WTC11 (cell line): ENCODE measurements around the gene RBP5. TPM values are rescaled to one million over a fixed set of nuclear protein-coding genes. Genes with fewer than 3 reads are reported as not detected.

ENCODE experiments used
- ATAC-seq: fragments of 200-7000 bp; cut with Tn5 transposase; 2 replicates; pipeline ENCODE4 v1.10.0; 2021; ENCODE audit warnings: mild to moderate bottlenecking, moderate library complexity
- CTCF ChIA-PET: fragments of 300-600 bp; sonication (Branson Sonifier 250); formaldehyde crosslinking; loops from one replicate; lab custom pipeline; 2021; ENCODE audit warnings: antibody characterized with exemption; lab: Charles Lee
- POLR2A ChIA-PET: fragments of 350-600 bp; sonication (Branson Sonifier 250); formaldehyde crosslinking; loops from one replicate; lab custom pipeline; 2021; ENCODE audit warnings: antibody characterized with exemption; lab: Charles Lee
- DNase-seq: peaks from one replicate; pipeline ENCODE4 v3.0.0; 2021; ENCODE audit warnings: low spot score
- H3K27ac Mint-ChIP-seq: 2 replicates; pipeline ENCODE4 v1.8.0; 2021; ENCODE audit warnings: mixed read lengths
- H3K27me3 Mint-ChIP-seq: 2 replicates; pipeline ENCODE4 v1.8.0; 2021; ENCODE audit warnings: low read depth, mild to moderate bottlenecking, moderate library complexity, mixed read lengths
- H3K36me3 Mint-ChIP-seq: 2 replicates; pipeline ENCODE4 v1.8.0; 2021; ENCODE audit warnings: mixed read lengths
- H3K4me1 Mint-ChIP-seq: 2 replicates; pipeline ENCODE4 v1.8.0; 2022; ENCODE audit warnings: mixed read lengths
- H3K4me3 Mint-ChIP-seq: 2 replicates; pipeline ENCODE4 v1.8.0; 2021; ENCODE audit warnings: mild to moderate bottlenecking, moderate library complexity, mixed read lengths
- H3K9me3 Mint-ChIP-seq: 2 replicates; pipeline ENCODE4 v1.8.0; 2021; ENCODE audit warnings: mixed read lengths
- CBFB ChIP-seq: sonication (generic); formaldehyde crosslinking; IDR thresholded peaks from 2 replicates; pipeline ENCODE4 v1.8.1; 2022; ENCODE audit warnings: mild to moderate bottlenecking, low read depth, missing genetic modification reagents
- FOXJ3 ChIP-seq: sonication (generic); formaldehyde crosslinking; IDR thresholded peaks from 2 replicates; pipeline ENCODE4 v1.9.0; 2021; ENCODE audit warnings: missing genetic modification reagents, mild to moderate bottlenecking, borderline replicate concordance
- FOXK1 ChIP-seq: sonication (generic); formaldehyde crosslinking; IDR thresholded peaks from 2 replicates; pipeline ENCODE4 v1.8.0; 2022; ENCODE audit warnings: mild to moderate bottlenecking, moderate library complexity, missing genetic modification reagents
- JAZF1 ChIP-seq: fragments of 250-450 bp; sonication (Bioruptor Pico); IDR thresholded peaks from 2 replicates; pipeline ENCODE4 v1.9.0; 2021; ENCODE audit warnings: moderate library complexity, mild to moderate bottlenecking, inconsistent platforms
- KAT7 ChIP-seq: sonication (generic); formaldehyde crosslinking; IDR thresholded peaks from 2 replicates; pipeline ENCODE4 v1.8.1; 2023; ENCODE audit warnings: missing genetic modification reagents, mild to moderate bottlenecking, borderline replicate concordance
- NR2C2 ChIP-seq: sonication (generic); formaldehyde crosslinking; IDR thresholded peaks from 2 replicates; pipeline ENCODE4 v1.8.0; 2022; ENCODE audit warnings: mild to moderate bottlenecking, missing genetic modification reagents
- SMAD4 ChIP-seq: sonication (generic); formaldehyde crosslinking; IDR thresholded peaks from 2 replicates; pipeline ENCODE4 v1.8.0; 2022; ENCODE audit warnings: mild to moderate bottlenecking, missing genetic modification reagents
- ZNF138 ChIP-seq: sonication (generic); formaldehyde crosslinking; conservative IDR thresholded peaks from 2 replicates; pipeline ENCODE4 v1.8.1; 2022; ENCODE audit warnings: mild to moderate bottlenecking, moderate library complexity, missing genetic modification reagents
- ZNF263 ChIP-seq: sonication (generic); formaldehyde crosslinking; IDR thresholded peaks from 2 replicates; pipeline ENCODE4 v1.8.1; 2022; ENCODE audit warnings: low read depth, mild to moderate bottlenecking, moderate library complexity, missing genetic modification reagents
- ZNF396 ChIP-seq: fragments of 250-450 bp; sonication (Bioruptor Pico); IDR thresholded peaks from 2 replicates; pipeline ENCODE4 v1.8.0; 2021; ENCODE audit warnings: mild to moderate bottlenecking, moderate library complexity, borderline replicate concordance
- ZNF416 ChIP-seq: fragments of 250-450 bp; sonication (Bioruptor Pico); IDR thresholded peaks from 2 replicates; pipeline ENCODE4 v1.9.0; 2021; ENCODE audit warnings: mild to moderate bottlenecking, inconsistent platforms
- ZNF671 ChIP-seq: fragments of 250-450 bp; sonication (Bioruptor Pico); IDR thresholded peaks from 2 replicates; pipeline ENCODE4 v1.8.0; 2021; ENCODE audit warnings: mild to moderate bottlenecking
- total RNA-seq: library from RNA; stranded (reverse); gene quantifications from 3 replicates; pipeline ENCODE4 v1.2.3, GENCODE V29; 2021
- TF ChIP-seq, protein P1 (sequence below): sonication (generic); formaldehyde crosslinking; IDR thresholded peaks from 2 replicates; pipeline ENCODE4 v1.8.1; 2022; ENCODE audit warnings: low read depth, mild to moderate bottlenecking, moderate library complexity, missing genetic modification reagents, borderline replicate concordance
- TF ChIP-seq, protein P2 (sequence below): sonication (generic); formaldehyde crosslinking; IDR thresholded peaks from 2 replicates; pipeline ENCODE4 v1.8.0; 2022; ENCODE audit warnings: missing genetic modification reagents
- TF ChIP-seq, protein P3 (sequence below): sonication (generic); formaldehyde crosslinking; conservative IDR thresholded peaks from 2 replicates; pipeline ENCODE4 v1.8.1; 2022; ENCODE audit warnings: mild to moderate bottlenecking, missing genetic modification reagents
- TF ChIP-seq, protein P4 (sequence below): sonication (generic); formaldehyde crosslinking; IDR thresholded peaks from 2 replicates; pipeline ENCODE4 v1.8.1; 2023; ENCODE audit warnings: mild to moderate bottlenecking, missing genetic modification reagents
- TF ChIP-seq, protein P5 (sequence below): sonication (generic); formaldehyde crosslinking; IDR thresholded peaks from 2 replicates; pipeline ENCODE4 v1.8.0; 2022; ENCODE audit warnings: mild to moderate bottlenecking, missing genetic modification reagents
- TF ChIP-seq, protein P6 (sequence below): sonication (generic); formaldehyde crosslinking; IDR thresholded peaks from 2 replicates; pipeline ENCODE4 v1.8.1; 2022; ENCODE audit warnings: low read depth, missing genetic modification reagents, borderline replicate concordance
- TF ChIP-seq, protein P7 (sequence below): sonication (generic); formaldehyde crosslinking; IDR thresholded peaks from 2 replicates; pipeline ENCODE4 v1.8.0; 2022; ENCODE audit warnings: mild to moderate bottlenecking, missing genetic modification reagents
- TF ChIP-seq, protein P8 (sequence below): sonication (generic); formaldehyde crosslinking; IDR thresholded peaks from 2 replicates; pipeline ENCODE4 v1.8.1; 2023; ENCODE audit warnings: mild to moderate bottlenecking, missing genetic modification reagents, borderline replicate concordance

RBP5 gene
- total RNA-seq, 1 experiment from 2014 or later: 4.1 TPM

DNA sequence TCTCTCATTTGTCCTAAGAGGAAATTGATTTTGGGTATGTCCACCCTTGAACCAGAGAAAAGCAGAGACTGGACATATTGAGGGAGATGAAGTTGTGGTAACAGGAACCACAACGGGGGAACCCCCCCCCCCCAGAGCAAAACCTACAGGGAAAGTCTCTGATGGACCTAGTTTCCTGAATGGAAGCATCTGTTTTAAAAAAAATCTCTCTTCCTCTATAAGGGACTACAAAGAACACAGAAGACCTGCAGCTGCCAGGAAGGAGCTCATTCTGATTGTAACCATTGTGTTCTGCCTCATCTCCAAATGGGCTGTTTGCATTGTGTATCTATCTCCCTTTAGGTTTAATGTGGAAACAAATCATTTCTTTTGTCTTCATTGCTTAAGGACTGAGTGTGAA, 54.7 kb downstream of the RBP5 start:
- ATAC-seq: no peak
- POLR2A ChIA-PET: no interaction called here
- H3K27ac Mint-ChIP-seq: no peak overlapping the region
- CTCF ChIA-PET: interaction anchor here (0.6 to 1.5 kb wide), 5 partner anchors 13 to 71 kb away, joined by 3 to 4 read pairs (median 3); no protein-coding TSS in a partner anchor
- no peaks in the 10 kb centered on the region for H3K9me3 Mint-ChIP-seq
- DNase-seq: no peak
- no peaks in the 10 kb centered on the region for H3K4me1 Mint-ChIP-seq
- H3K27me3 Mint-ChIP-seq: peaks cover 7% of the 10 kb centered on the region; the same call in 1 of the 2 replicates
- no peaks in the 10 kb centered on the region for H3K36me3 Mint-ChIP-seq
- no peak overlapping the region for H3K4me3 Mint-ChIP-seq
- TF ChIP-seq, protein P1, sequence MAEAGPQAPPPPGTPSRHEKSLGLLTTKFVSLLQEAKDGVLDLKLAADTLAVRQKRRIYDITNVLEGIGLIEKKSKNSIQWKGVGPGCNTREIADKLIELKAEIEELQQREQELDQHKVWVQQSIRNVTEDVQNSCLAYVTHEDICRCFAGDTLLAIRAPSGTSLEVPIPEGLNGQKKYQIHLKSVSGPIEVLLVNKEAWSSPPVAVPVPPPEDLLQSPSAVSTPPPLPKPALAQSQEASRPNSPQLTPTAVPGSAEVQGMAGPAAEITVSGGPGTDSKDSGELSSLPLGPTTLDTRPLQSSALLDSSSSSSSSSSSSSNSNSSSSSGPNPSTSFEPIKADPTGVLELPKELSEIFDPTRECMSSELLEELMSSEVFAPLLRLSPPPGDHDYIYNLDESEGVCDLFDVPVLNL (CRISPR knock-in tag): no peak
- no peak for TF ChIP-seq KAT7 (CRISPR knock-in tag)
- TF ChIP-seq NR2C2 (CRISPR knock-in tag): no peak
- no peak for TF ChIP-seq JAZF1 (CRISPR knock-in tag)
- no peak for TF ChIP-seq FOXK1
- TF ChIP-seq, protein P2, sequence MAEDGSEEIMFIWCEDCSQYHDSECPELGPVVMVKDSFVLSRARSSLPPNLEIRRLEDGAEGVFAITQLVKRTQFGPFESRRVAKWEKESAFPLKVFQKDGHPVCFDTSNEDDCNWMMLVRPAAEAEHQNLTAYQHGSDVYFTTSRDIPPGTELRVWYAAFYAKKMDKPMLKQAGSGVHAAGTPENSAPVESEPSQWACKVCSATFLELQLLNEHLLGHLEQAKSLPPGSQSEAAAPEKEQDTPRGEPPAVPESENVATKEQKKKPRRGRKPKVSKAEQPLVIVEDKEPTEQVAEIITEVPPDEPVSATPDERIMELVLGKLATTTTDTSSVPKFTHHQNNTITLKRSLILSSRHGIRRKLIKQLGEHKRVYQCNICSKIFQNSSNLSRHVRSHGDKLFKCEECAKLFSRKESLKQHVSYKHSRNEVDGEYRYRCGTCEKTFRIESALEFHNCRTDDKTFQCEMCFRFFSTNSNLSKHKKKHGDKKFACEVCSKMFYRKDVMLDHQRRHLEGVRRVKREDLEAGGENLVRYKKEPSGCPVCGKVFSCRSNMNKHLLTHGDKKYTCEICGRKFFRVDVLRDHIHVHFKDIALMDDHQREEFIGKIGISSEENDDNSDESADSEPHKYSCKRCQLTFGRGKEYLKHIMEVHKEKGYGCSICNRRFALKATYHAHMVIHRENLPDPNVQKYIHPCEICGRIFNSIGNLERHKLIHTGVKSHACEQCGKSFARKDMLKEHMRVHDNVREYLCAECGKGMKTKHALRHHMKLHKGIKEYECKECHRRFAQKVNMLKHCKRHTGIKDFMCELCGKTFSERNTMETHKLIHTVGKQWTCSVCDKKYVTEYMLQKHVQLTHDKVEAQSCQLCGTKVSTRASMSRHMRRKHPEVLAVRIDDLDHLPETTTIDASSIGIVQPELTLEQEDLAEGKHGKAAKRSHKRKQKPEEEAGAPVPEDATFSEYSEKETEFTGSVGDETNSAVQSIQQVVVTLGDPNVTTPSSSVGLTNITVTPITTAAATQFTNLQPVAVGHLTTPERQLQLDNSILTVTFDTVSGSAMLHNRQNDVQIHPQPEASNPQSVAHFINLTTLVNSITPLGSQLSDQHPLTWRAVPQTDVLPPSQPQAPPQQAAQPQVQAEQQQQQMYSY: no peak
- TF ChIP-seq, protein P3, sequence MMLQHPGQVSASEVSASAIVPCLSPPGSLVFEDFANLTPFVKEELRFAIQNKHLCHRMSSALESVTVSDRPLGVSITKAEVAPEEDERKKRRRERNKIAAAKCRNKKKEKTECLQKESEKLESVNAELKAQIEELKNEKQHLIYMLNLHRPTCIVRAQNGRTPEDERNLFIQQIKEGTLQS (CRISPR knock-in tag): no peak
- TF ChIP-seq ZNF396 (CRISPR knock-in tag): no peak
- no peak for TF ChIP-seq FOXJ3 (CRISPR knock-in tag)
- TF ChIP-seq, protein P4, sequence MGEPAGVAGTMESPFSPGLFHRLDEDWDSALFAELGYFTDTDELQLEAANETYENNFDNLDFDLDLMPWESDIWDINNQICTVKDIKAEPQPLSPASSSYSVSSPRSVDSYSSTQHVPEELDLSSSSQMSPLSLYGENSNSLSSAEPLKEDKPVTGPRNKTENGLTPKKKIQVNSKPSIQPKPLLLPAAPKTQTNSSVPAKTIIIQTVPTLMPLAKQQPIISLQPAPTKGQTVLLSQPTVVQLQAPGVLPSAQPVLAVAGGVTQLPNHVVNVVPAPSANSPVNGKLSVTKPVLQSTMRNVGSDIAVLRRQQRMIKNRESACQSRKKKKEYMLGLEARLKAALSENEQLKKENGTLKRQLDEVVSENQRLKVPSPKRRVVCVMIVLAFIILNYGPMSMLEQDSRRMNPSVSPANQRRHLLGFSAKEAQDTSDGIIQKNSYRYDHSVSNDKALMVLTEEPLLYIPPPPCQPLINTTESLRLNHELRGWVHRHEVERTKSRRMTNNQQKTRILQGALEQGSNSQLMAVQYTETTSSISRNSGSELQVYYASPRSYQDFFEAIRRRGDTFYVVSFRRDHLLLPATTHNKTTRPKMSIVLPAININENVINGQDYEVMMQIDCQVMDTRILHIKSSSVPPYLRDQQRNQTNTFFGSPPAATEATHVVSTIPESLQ (CRISPR knock-in tag): no peak
- TF ChIP-seq, protein P5, sequence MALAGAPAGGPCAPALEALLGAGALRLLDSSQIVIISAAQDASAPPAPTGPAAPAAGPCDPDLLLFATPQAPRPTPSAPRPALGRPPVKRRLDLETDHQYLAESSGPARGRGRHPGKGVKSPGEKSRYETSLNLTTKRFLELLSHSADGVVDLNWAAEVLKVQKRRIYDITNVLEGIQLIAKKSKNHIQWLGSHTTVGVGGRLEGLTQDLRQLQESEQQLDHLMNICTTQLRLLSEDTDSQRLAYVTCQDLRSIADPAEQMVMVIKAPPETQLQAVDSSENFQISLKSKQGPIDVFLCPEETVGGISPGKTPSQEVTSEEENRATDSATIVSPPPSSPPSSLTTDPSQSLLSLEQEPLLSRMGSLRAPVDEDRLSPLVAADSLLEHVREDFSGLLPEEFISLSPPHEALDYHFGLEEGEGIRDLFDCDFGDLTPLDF (CRISPR knock-in tag): no peak
- no peak for TF ChIP-seq ZNF416 (CRISPR knock-in tag)
- TF ChIP-seq, protein P6, sequence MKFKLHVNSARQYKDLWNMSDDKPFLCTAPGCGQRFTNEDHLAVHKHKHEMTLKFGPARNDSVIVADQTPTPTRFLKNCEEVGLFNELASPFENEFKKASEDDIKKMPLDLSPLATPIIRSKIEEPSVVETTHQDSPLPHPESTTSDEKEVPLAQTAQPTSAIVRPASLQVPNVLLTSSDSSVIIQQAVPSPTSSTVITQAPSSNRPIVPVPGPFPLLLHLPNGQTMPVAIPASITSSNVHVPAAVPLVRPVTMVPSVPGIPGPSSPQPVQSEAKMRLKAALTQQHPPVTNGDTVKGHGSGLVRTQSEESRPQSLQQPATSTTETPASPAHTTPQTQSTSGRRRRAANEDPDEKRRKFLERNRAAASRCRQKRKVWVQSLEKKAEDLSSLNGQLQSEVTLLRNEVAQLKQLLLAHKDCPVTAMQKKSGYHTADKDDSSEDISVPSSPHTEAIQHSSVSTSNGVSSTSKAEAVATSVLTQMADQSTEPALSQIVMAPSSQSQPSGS (CRISPR knock-in tag): no peak
- TF ChIP-seq CBFB (CRISPR knock-in tag): no peak
- no peak for TF ChIP-seq ZNF263 (CRISPR knock-in tag)
- no peak for TF ChIP-seq ZNF671 (CRISPR knock-in tag)
- TF ChIP-seq, protein P7, sequence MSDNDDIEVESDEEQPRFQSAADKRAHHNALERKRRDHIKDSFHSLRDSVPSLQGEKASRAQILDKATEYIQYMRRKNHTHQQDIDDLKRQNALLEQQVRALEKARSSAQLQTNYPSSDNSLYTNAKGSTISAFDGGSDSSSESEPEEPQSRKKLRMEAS (CRISPR knock-in tag): no peak
- no peak for TF ChIP-seq SMAD4
- TF ChIP-seq ZNF138 (CRISPR knock-in tag): no peak
- TF ChIP-seq, protein P8, sequence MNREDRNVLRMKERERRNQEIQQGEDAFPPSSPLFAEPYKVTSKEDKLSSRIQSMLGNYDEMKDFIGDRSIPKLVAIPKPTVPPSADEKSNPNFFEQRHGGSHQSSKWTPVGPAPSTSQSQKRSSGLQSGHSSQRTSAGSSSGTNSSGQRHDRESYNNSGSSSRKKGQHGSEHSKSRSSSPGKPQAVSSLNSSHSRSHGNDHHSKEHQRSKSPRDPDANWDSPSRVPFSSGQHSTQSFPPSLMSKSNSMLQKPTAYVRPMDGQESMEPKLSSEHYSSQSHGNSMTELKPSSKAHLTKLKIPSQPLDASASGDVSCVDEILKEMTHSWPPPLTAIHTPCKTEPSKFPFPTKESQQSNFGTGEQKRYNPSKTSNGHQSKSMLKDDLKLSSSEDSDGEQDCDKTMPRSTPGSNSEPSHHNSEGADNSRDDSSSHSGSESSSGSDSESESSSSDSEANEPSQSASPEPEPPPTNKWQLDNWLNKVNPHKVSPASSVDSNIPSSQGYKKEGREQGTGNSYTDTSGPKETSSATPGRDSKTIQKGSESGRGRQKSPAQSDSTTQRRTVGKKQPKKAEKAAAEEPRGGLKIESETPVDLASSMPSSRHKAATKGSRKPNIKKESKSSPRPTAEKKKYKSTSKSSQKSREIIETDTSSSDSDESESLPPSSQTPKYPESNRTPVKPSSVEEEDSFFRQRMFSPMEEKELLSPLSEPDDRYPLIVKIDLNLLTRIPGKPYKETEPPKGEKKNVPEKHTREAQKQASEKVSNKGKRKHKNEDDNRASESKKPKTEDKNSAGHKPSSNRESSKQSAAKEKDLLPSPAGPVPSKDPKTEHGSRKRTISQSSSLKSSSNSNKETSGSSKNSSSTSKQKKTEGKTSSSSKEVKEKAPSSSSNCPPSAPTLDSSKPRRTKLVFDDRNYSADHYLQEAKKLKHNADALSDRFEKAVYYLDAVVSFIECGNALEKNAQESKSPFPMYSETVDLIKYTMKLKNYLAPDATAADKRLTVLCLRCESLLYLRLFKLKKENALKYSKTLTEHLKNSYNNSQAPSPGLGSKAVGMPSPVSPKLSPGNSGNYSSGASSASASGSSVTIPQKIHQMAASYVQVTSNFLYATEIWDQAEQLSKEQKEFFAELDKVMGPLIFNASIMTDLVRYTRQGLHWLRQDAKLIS (CRISPR knock-in tag): no peak
